SK-N-SH treated with all-trans-retinoic acid at 6 μM for 48 hours (cell line): ENCODE results near the gene METTL3.

Experiments used
- ATAC-seq: fragments of 200-7000 bp; cut with Tn5 transposase; 3 replicates; pipeline ENCODE4 v1.9.1; 2020; ENCODE audit warnings: mild to moderate bottlenecking, moderate library complexity
- ARNTL ChIP-seq: fragments of 450-650 bp; formaldehyde crosslinking; IDR thresholded peaks from 2 replicates; pipeline ENCODE4 v1.5.0; 2020; ENCODE audit warnings: low read depth, mild to moderate bottlenecking, moderate library complexity, borderline replicate concordance
- BACH2 ChIP-seq: fragments of 250-450 bp; sonication (Bioruptor Pico); IDR thresholded peaks from 2 replicates; pipeline ENCODE4 v1.9.0; 2021; ENCODE audit warnings: mild to moderate bottlenecking, borderline replicate concordance
- CSDC2 ChIP-seq: fragments of 250-450 bp; sonication (Bioruptor Pico); IDR thresholded peaks from 2 replicates; pipeline ENCODE4 v1.5.0; 2020; ENCODE audit warnings: mild to moderate bottlenecking, moderate library complexity
- ESRRG ChIP-seq: fragments of 250-450 bp; sonication (Bioruptor Pico); IDR thresholded peaks from 2 replicates; pipeline ENCODE4 v1.6.1; 2021; ENCODE audit warnings: mild to moderate bottlenecking
- GLIS3 ChIP-seq: fragments of 250-450 bp; sonication (Bioruptor Pico); IDR thresholded peaks from 2 replicates; pipeline ENCODE4 v1.5.0; 2020; ENCODE audit warnings: mild to moderate bottlenecking, moderate library complexity
- ISL1 ChIP-seq: fragments of 250-450 bp; sonication (Bioruptor Pico); IDR thresholded peaks from 2 replicates; pipeline ENCODE4 v2.1.2; 2022; ENCODE audit warnings: mild to moderate bottlenecking, moderate library complexity
- OSR1 ChIP-seq: fragments of 250-450 bp; sonication (Bioruptor Pico); IDR thresholded peaks from 2 replicates; pipeline ENCODE4 v1.8.0; 2022; ENCODE audit warnings: moderate library complexity, mild to moderate bottlenecking, inconsistent platforms
- PATZ1 ChIP-seq: fragments of 250-450 bp; sonication (Bioruptor Pico); IDR thresholded peaks from 2 replicates; pipeline ENCODE4 v1.8.0; 2020; ENCODE audit warnings: mild to moderate bottlenecking, moderate library complexity, borderline replicate concordance
- POU6F1 ChIP-seq: fragments of 250-450 bp; sonication (Bioruptor Pico); IDR thresholded peaks from 2 replicates; pipeline ENCODE4 v1.8.0; 2021; ENCODE audit warnings: low read depth, mild to moderate bottlenecking, moderate library complexity, borderline replicate concordance
- PPARA ChIP-seq: fragments of 250-450 bp; sonication (Bioruptor Pico); IDR thresholded peaks from 2 replicates; pipeline ENCODE4 v1.5.0; 2020; ENCODE audit warnings: mild to moderate bottlenecking, borderline replicate concordance
- RARB ChIP-seq: fragments of 250-450 bp; sonication (Bioruptor Pico); IDR thresholded peaks from 2 replicates; pipeline ENCODE4 v1.8.0; 2021; ENCODE audit warnings: mild to moderate bottlenecking, moderate library complexity
- SNAI2 ChIP-seq: fragments of 250-450 bp; sonication (Bioruptor Pico); IDR thresholded peaks from 2 replicates; pipeline ENCODE4 v1.5.0; 2020; ENCODE audit warnings: mild to moderate bottlenecking, moderate library complexity
- TCF4 ChIP-seq: fragments of 250-450 bp; sonication (Bioruptor Pico); IDR thresholded peaks from 2 replicates; pipeline ENCODE4 v1.8.0; 2021; ENCODE audit warnings: mild to moderate bottlenecking, moderate library complexity, borderline replicate concordance
- TOX ChIP-seq: fragments of 250-450 bp; sonication (Bioruptor Pico); IDR thresholded peaks from 2 replicates; pipeline ENCODE4 v1.8.0; 2021; ENCODE audit warnings: mild to moderate bottlenecking, moderate library complexity, borderline replicate concordance
- TSHZ2 ChIP-seq: fragments of 250-450 bp; sonication (Bioruptor Pico); IDR thresholded peaks from 2 replicates; pipeline ENCODE4 v1.5.0; 2020; ENCODE audit warnings: mild to moderate bottlenecking, moderate library complexity
- ZC3H10 ChIP-seq: fragments of 250-450 bp; sonication (Bioruptor Pico); IDR thresholded peaks from 2 replicates; pipeline ENCODE4 v1.5.1; 2021; ENCODE audit warnings: mild to moderate bottlenecking, moderate library complexity
- ZFP3 ChIP-seq: fragments of 250-450 bp; sonication (Bioruptor Pico); IDR thresholded peaks from 2 replicates; pipeline ENCODE4 v1.5.0; 2020; ENCODE audit warnings: mild to moderate bottlenecking, moderate library complexity
- ZFP30 ChIP-seq: fragments of 450-650 bp; formaldehyde crosslinking; IDR thresholded peaks from 2 replicates; pipeline ENCODE4 v1.5.0; 2022; ENCODE audit warnings: mild to moderate bottlenecking, moderate library complexity
- ZNF565 ChIP-seq: fragments of 450-650 bp; formaldehyde crosslinking; conservative IDR thresholded peaks from 2 replicates; pipeline ENCODE4 v1.5.0; 2020; ENCODE audit warnings: low read depth, mild to moderate bottlenecking, moderate library complexity
- ZNF70 ChIP-seq: fragments of 450-650 bp; formaldehyde crosslinking; IDR thresholded peaks from 2 replicates; pipeline ENCODE4 v1.5.0; 2020; ENCODE audit warnings: mild to moderate bottlenecking, moderate library complexity
- ZNF8 ChIP-seq: fragments of 450-650 bp; formaldehyde crosslinking; IDR thresholded peaks from 2 replicates; pipeline ENCODE4 v1.5.0; 2020; ENCODE audit warnings: mild to moderate bottlenecking, moderate library complexity
- TF ChIP-seq, protein P1 (sequence below): fragments of 250-450 bp; sonication (Bioruptor Pico); IDR thresholded peaks from 2 replicates; pipeline ENCODE4 v1.5.1; 2020; ENCODE audit warnings: low read depth, mild to moderate bottlenecking, moderate library complexity
- TF ChIP-seq, protein P2 (sequence below): fragments of 250-450 bp; sonication (Bioruptor Pico); IDR thresholded peaks from 2 replicates; pipeline ENCODE4 v1.5.1; 2021; ENCODE audit warnings: mild to moderate bottlenecking, moderate library complexity

The METTL3 gene

GRCh38 chr14:21514341-21514740 lies 3.2 kb upstream of the METTL3 start:
- TF ChIP-seq ZNF70 (CRISPR knock-in tag): no peak
- no peak for TF ChIP-seq ARNTL (CRISPR knock-in tag)
- TF ChIP-seq ZFP3 (CRISPR knock-in tag): no peak
- no peak for TF ChIP-seq ISL1 (CRISPR knock-in tag)
- TF ChIP-seq ZC3H10 (CRISPR knock-in tag): no peak
- no peak for TF ChIP-seq ZNF8 (CRISPR knock-in tag)
- no peak for TF ChIP-seq TSHZ2 (CRISPR knock-in tag)
- no peak for TF ChIP-seq POU6F1 (CRISPR knock-in tag)
- TF ChIP-seq TCF4: no peak
- TF ChIP-seq SNAI2: no peak
- no peak for TF ChIP-seq ESRRG (CRISPR knock-in tag)
- no peak for TF ChIP-seq GLIS3 (CRISPR knock-in tag)
- no peak for TF ChIP-seq ZNF565 (CRISPR knock-in tag)
- no peak for TF ChIP-seq TOX
- no peak for TF ChIP-seq CSDC2 (CRISPR knock-in tag)
- no peak for TF ChIP-seq ZFP30 (CRISPR knock-in tag)
- no peak for TF ChIP-seq PATZ1 (CRISPR knock-in tag)
- TF ChIP-seq RARB: no peak
- TF ChIP-seq, protein P1, sequence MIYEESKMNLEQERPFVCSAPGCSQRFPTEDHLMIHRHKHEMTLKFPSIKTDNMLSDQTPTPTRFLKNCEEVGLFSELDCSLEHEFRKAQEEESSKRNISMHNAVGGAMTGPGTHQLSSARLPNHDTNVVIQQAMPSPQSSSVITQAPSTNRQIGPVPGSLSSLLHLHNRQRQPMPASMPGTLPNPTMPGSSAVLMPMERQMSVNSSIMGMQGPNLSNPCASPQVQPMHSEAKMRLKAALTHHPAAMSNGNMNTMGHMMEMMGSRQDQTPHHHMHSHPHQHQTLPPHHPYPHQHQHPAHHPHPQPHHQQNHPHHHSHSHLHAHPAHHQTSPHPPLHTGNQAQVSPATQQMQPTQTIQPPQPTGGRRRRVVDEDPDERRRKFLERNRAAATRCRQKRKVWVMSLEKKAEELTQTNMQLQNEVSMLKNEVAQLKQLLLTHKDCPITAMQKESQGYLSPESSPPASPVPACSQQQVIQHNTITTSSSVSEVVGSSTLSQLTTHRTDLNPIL (CRISPR knock-in tag): no peak
- no peak for ATAC-seq

DNA sequence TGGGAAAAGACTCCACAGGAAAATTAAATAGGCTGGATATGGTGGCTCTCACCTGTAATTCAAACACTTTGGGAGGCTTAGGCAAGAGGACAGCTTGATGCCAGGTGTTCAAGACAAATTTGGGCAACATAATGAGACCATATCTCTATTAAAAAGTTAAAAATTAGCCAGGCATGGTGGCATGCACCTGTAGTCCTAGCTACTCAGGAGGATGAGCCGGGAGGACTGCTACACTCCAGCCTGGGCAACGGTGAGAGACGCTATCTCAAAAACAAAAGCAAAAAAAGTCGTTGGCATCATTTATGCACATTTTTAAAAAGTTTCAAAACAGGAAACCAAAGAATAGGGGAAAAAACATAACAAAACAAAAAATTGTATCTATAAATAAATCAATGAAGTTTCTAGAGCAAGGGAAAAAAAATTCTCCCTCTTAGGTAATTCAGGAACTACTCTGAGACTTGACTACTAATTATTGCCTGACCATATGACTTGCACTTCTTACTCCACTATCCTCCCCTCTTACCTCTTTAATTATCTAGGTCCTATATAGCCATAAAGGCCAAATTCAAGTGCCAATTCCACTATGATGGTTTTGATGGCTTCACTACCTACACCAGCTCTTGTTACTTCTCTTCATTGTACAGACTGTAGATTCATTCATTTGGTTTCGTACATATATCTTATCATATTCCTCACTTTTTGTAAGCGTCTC lies 1.6 kb downstream of the METTL3 start:
- no peak for ATAC-seq
- TF ChIP-seq PATZ1 (CRISPR knock-in tag): no peak
- TF ChIP-seq SNAI2: no peak
- TF ChIP-seq, protein P1 (CRISPR knock-in tag): no peak
- TF ChIP-seq ZC3H10 (CRISPR knock-in tag): no peak
- no peak for TF ChIP-seq ZFP30 (CRISPR knock-in tag)
- TF ChIP-seq TCF4: no peak
- TF ChIP-seq ZNF70 (CRISPR knock-in tag): no peak
- TF ChIP-seq ZNF8 (CRISPR knock-in tag): no peak
- TF ChIP-seq, protein P2, sequence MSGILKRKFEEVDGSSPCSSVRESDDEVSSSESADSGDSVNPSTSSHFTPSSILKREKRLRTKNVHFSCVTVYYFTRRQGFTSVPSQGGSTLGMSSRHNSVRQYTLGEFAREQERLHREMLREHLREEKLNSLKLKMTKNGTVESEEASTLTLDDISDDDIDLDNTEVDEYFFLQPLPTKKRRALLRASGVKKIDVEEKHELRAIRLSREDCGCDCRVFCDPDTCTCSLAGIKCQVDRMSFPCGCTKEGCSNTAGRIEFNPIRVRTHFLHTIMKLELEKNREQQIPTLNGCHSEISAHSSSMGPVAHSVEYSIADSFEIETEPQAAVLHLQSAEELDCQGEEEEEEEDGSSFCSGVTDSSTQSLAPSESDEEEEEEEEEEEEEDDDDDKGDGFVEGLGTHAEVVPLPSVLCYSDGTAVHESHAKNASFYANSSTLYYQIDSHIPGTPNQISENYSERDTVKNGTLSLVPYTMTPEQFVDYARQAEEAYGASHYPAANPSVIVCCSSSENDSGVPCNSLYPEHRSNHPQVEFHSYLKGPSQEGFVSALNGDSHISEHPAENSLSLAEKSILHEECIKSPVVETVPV: no peak
- no peak for TF ChIP-seq ESRRG (CRISPR knock-in tag)
- no peak for TF ChIP-seq OSR1
- TF ChIP-seq TOX: no peak
- no peak for TF ChIP-seq ZFP3 (CRISPR knock-in tag)
- TF ChIP-seq PPARA (CRISPR knock-in tag): no peak
- no peak for TF ChIP-seq POU6F1 (CRISPR knock-in tag)
- TF ChIP-seq BACH2: no peak
- TF ChIP-seq ISL1 (CRISPR knock-in tag): no peak
- TF ChIP-seq, all 23 proteins: peak for 0
